Osteocyte (in vitro differentiated cells): ENCODE measurements around the gene EIF4G3. TPM values are rescaled to one million over a fixed set of nuclear protein-coding genes. Genes with fewer than 3 reads are reported as not detected.

ENCODE experiments used
- DNase-seq: peaks from one replicate; pipeline ENCODE4 v3.0.0; 2021; ENCODE audit warnings: mixed read lengths; ENCODE audit not compliant: unreplicated experiment; ENCODE audit errors: extremely low spot score
- H3K27ac Mint-ChIP-seq: one replicate; pipeline ENCODE4 v1.8.0; 2021; ENCODE audit warnings: mild to moderate bottlenecking, mixed read lengths; ENCODE audit not compliant: unreplicated experiment
- H3K27me3 Mint-ChIP-seq: one replicate; pipeline ENCODE4 v1.8.0; 2021; ENCODE audit warnings: mixed read lengths; ENCODE audit not compliant: unreplicated experiment
- H3K36me3 Mint-ChIP-seq: one replicate; pipeline ENCODE4 v1.8.0; 2021; ENCODE audit warnings: mixed read lengths; ENCODE audit not compliant: unreplicated experiment
- H3K4me1 Mint-ChIP-seq: one replicate; pipeline ENCODE4 v1.8.0; 2021; ENCODE audit warnings: mixed read lengths; ENCODE audit not compliant: unreplicated experiment
- H3K4me3 Mint-ChIP-seq: one replicate; pipeline ENCODE4 v1.8.0; 2021; ENCODE audit warnings: mild to moderate bottlenecking, moderate library complexity, mixed read lengths; ENCODE audit not compliant: unreplicated experiment
- H3K9me3 Mint-ChIP-seq: one replicate; pipeline ENCODE4 v1.8.0; 2021; ENCODE audit warnings: mixed read lengths; ENCODE audit not compliant: unreplicated experiment
- total RNA-seq: library from RNA; stranded (reverse); gene quantifications from 2 replicates; pipeline ENCODE4 v1.2.1, GENCODE V29; 2021
- TF ChIP-seq, protein P1 (sequence below): fragments of 200-600 bp; sonication (generic); IDR thresholded peaks from 2 replicates; pipeline ENCODE4 v1.5.0; 2021; ENCODE audit warnings: antibody characterized with exemption, mild to moderate bottlenecking, moderate library complexity

Gene EIF4G3
- total RNA-seq, 1 donor from 2014 or later: 81.9 TPM

DNA sequence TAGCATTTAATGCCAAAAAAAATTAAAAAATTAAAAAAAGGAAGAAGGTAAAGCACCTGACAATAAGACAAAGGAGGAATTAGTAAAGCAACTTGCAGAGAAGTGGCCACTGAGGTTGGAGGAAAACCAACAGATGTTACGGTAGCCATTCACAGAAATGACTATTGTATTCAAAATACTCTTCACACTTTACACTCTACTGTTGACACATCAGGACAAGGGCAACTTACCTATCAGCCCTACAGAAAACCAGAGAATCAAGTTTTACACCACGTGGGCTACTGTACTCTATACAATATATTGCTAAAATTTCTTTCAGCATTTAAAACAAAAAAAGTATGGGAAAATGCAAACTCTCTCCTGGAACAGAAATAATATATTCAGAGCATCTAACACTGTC lies 70.0 kb downstream of the EIF4G3 start:
- Mint-ChIP-seq H3K27ac (no peak overlapping the region), H3K4me3 (no peak overlapping the region), H3K27me3 (no peaks in the 10 kb centered on the region), H3K36me3 (peaks cover 17% of the 10 kb centered on the region), H3K4me1 (no peaks in the 10 kb centered on the region), H3K9me3 (no peaks in the 10 kb centered on the region)
- TF ChIP-seq, protein P1, sequence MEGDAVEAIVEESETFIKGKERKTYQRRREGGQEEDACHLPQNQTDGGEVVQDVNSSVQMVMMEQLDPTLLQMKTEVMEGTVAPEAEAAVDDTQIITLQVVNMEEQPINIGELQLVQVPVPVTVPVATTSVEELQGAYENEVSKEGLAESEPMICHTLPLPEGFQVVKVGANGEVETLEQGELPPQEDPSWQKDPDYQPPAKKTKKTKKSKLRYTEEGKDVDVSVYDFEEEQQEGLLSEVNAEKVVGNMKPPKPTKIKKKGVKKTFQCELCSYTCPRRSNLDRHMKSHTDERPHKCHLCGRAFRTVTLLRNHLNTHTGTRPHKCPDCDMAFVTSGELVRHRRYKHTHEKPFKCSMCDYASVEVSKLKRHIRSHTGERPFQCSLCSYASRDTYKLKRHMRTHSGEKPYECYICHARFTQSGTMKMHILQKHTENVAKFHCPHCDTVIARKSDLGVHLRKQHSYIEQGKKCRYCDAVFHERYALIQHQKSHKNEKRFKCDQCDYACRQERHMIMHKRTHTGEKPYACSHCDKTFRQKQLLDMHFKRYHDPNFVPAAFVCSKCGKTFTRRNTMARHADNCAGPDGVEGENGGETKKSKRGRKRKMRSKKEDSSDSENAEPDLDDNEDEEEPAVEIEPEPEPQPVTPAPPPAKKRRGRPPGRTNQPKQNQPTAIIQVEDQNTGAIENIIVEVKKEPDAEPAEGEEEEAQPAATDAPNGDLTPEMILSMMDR: no peak
- DNase-seq: no peak

DNA sequence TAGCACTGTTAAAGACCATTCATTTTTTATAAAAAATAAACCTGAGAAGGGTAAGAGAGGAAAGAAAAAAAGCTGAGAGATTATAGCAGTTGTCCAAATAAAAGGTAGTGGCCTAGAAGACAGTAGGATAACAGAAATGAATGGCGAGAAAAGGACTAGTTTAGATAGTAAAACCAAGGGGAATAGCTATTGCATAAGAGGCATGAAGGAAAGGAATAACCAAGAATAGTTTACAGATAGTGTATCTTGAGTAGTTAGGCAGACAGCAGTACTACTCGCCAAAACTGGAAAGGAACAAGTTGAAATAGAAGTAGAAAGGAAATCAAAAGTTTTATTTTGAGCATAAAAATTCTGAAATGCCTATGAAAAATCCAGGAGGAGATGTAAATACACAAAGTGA lies 70.5 kb downstream of the EIF4G3 start:
- Mint-ChIP-seq H3K36me3 (peaks cover 15% of the 10 kb centered on the region), H3K4me1 (no peaks in the 10 kb centered on the region), H3K27ac (no peak overlapping the region), H3K27me3 (no peaks in the 10 kb centered on the region), H3K9me3 (no peaks in the 10 kb centered on the region), H3K4me3 (no peak overlapping the region)
- no peak for DNase-seq
- TF ChIP-seq, protein P1: no peak

DNA sequence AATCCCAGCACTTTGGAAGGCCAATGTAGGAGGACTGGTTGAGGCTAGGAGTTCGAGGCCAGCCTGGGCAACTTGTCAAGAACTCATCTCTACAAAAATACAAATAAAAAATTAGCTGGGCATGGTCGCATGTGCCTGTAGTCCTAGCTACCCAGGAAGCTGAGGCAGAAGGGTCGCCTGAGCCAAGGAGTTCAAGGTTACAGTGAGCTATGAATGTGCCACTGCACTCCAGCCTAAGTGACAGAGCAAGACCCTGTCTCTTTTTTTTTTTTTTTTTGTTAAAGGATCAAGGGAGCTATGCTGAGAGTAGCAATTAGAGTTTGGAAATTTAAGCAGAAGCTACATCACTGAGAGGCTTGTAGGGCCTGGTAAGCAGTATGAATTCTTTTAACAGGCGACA lies 70.9 kb downstream of the EIF4G3 start:
- H3K27me3 Mint-ChIP-seq: no peaks in the 10 kb centered on the region
- TF ChIP-seq, protein P1: no peak
- no peak overlapping the region for H3K4me3 Mint-ChIP-seq
- no peak for DNase-seq
- no peak overlapping the region for H3K27ac Mint-ChIP-seq
- no peaks in the 10 kb centered on the region for H3K4me1 Mint-ChIP-seq
- H3K36me3 Mint-ChIP-seq: peaks cover 13% of the 10 kb centered on the region
- H3K9me3 Mint-ChIP-seq: no peaks in the 10 kb centered on the region

DNA sequence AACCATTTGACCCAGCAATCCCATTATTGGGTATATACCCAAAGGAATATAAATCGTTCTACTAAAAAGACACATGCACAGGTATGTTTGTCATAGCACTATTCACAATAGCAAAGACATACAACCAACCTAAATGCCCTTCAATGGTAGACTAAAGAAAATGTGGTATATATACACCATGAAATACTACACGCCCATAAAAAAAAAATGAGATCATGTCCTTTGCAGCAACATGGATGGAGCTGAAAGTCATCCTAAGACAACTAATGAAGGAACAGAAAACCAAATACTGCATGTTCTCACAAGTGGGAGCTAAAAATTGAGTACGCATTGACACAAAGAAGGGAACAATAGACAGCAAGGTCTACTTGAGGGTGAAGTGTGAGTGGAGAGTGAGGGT lies 72.0 kb downstream of the EIF4G3 start:
- Mint-ChIP-seq H3K36me3 (peaks cover 14% of the 10 kb centered on the region), H3K4me3 (no peak overlapping the region)
- DNase-seq: no peak

DNA sequence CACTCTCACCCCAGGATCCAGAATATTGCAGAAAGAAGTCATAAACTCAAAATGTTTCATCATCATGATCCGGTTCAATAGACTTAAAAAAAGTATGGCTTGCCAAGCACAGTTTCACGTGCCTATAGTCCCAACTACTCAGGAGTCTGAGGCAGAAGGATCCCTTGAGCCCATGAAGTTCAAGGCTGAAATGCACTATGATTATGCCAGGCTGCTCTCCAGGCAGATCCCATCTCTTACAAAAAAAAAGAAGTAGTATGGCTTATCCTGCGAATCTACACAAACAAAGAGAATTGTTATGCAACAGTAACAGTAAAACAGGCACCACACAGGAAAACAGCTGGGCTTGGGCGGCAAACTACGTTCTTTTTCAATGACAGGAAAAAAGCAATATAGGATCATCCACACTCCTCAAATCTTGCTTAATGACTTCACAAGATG lies 76.2 kb downstream of the EIF4G3 start:
- Mint-ChIP-seq H3K27ac (no peak overlapping the region), H3K9me3 (no peaks in the 10 kb centered on the region), H3K36me3 (peaks cover 35% of the 10 kb centered on the region), H3K27me3 (no peaks in the 10 kb centered on the region), H3K4me1 (no peaks in the 10 kb centered on the region), H3K4me3 (no peak overlapping the region)
- no peak for DNase-seq
- TF ChIP-seq, protein P1: no peak

More for the DNA sequence above, 72.0 kb downstream of the EIF4G3 start:
- Mint-ChIP-seq H3K27ac (no peak overlapping the region), H3K27me3 (no peaks in the 10 kb centered on the region), H3K9me3 (no peaks in the 10 kb centered on the region), H3K4me1 (no peaks in the 10 kb centered on the region)
- TF ChIP-seq, protein P1: no peak
